M059J (cell line): ENCODE results near the gene NDUFAF5. TPM values are rescaled to one million over a fixed set of nuclear protein-coding genes. Genes with fewer than 3 reads are reported as not detected.

Experiments used
- DNase-seq: peaks from one replicate; pipeline ENCODE4 v3.0.0-alpha.2; 2012; ENCODE audit warnings: low read depth
- total RNA-seq: library from RNA; depleted of rRNA; stranded (reverse); fragments of >200 nt; shearing (Covaris generic); gene quantifications from 2 replicates; pipeline ENCODE4 v1.2.3, GENCODE V29; 2014; rRNA removed

NDUFAF5 gene
- total RNA-seq, 1 experiment from 2014 or later: 43.6 TPM

DNA sequence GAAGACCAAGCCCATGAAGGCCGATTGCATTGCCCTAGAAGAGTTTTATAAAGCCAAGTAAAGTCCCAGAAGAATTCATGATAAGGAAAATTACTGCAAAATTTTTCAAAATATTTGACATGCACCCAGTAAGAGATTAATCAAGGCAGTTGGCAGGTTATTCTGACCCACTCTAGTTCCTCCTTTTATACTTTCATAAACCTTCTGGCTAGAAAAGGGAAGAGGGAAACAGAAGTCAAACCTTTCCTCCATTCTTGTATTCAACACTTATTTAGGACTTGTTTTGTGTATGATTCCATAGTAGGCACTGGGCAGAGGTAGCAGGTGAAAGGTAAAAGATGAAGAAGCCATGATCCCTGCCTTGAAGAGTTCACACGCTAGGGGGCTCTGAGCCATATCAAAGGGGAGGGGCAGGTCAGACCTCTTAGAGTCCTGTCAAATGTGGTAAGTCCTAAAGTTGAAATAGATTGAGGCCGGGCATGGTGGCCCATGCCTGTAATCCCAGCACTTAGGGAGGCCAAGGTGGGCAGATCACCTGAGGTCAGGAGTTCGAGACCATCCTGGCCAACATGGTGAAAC is 85.4 kb downstream of the NDUFAF5 start:
- no peak for DNase-seq

Other genes starting within 250 kb of the NDUFAF5 start
- 6.3 and 6.6 TPM in 2 replicates for gene TASP1, start 146.1 kb upstream of the NDUFAF5 start, total RNA-seq
- 9.5 and 16.1 TPM in 2 replicates for gene ESF1, start 109 bp upstream of the NDUFAF5 start, total RNA-seq
- not detected in 2 replicates for gene SEL1L2, start 205.6 kb downstream of the NDUFAF5 start, total RNA-seq
- gene MACROD2, start 210.5 kb downstream of the NDUFAF5 start, total RNA-seq: 0.44 and 1.8 TPM in 2 replicates